ENCODE data around the gene TMEM60. TPM values are rescaled to one million over a fixed set of nuclear protein-coding genes. Genes with fewer than 3 reads are reported as not detected.

The TMEM60 gene
- polyA plus RNA-seq, 1 donor (not counting 4 experiments of a cell fraction or from before 2014, with no cell fraction given) = 27.5 TPM

DNA sequence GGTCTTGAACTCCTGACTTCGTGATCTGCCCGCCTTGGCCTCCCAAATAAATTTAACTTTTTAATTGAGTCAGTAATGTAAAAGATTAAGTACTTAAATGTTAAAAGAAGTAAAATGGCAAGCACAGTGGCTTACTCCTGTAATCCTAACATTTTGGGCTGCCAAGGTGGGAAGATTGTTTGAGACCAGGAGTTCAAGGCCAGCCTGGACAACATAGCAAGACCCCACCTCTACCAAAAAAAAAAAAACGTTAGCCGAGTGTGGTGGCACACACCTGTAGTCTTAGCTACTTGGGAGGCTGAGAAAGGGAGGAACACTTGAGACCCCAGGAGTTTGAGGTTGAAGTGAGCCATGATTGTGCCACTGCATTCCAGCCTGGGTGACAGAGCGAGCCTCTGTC lies 26.4 kb upstream of the TMEM60 start:
- dilution Hi-C loops (cut with MboI; ENCODE audit: extremely low pct_ligation_motif_present, low sequenced_read_pairs) = no loop called here
- Histone ChIP-seq H3K4me2 (ENCODE audit: control insufficient read depth, extremely low read depth, insufficient read depth, low read depth, low read length) (no peak overlapping the region), H4K20me1 (ENCODE audit: control insufficient read depth, extremely low read depth, insufficient read depth, low read length) (no peaks in the 10 kb centered on the region), H3K27ac (ENCODE audit: control insufficient read depth, insufficient read depth, low read length) (no peak overlapping the region), H3K9me1 (ENCODE audit: control insufficient read depth, extremely low read depth, insufficient read depth, low read length) (no peaks in the 10 kb centered on the region), H3K9me3 (ENCODE audit: control insufficient read depth, low read depth, low read length) (peaks cover 7% of the 10 kb centered on the region), H3K4me1 (ENCODE audit: control insufficient read depth, extremely low read depth, insufficient read depth, low read length) (no peaks in the 10 kb centered on the region), H3K27me3 (ENCODE audit: control insufficient read depth, extremely low read depth, insufficient read depth, low read length) (no peaks in the 10 kb centered on the region), H3K9ac (ENCODE audit: control insufficient read depth, extremely low read depth, insufficient read depth, low read length) (no peak overlapping the region), H2AFZ (ENCODE audit: control insufficient read depth, low read length) (no peak overlapping the region), H3K4me3 (ENCODE audit: control insufficient read depth in 2 of 3, extremely low read depth in 1 of 3, insufficient read depth in 2 of 3, low read depth in 1 of 3, low read length in 3 of 3) (no peak overlapping the region), H3K36me3 (ENCODE audit: control insufficient read depth in 2 of 2, extremely low read depth in 1 of 2, insufficient read depth in 2 of 2, low read length in 2 of 2) (no peaks in the 10 kb centered on the region), H3K79me2 (ENCODE audit: control insufficient read depth, insufficient read depth, low read length) (peaks cover 22% of the 10 kb centered on the region)
- DNase-seq (ENCODE audit: low read depth, low spot score) (no peak), FAIRE-seq (no peak)
- TF ChIP-seq, protein P1, sequence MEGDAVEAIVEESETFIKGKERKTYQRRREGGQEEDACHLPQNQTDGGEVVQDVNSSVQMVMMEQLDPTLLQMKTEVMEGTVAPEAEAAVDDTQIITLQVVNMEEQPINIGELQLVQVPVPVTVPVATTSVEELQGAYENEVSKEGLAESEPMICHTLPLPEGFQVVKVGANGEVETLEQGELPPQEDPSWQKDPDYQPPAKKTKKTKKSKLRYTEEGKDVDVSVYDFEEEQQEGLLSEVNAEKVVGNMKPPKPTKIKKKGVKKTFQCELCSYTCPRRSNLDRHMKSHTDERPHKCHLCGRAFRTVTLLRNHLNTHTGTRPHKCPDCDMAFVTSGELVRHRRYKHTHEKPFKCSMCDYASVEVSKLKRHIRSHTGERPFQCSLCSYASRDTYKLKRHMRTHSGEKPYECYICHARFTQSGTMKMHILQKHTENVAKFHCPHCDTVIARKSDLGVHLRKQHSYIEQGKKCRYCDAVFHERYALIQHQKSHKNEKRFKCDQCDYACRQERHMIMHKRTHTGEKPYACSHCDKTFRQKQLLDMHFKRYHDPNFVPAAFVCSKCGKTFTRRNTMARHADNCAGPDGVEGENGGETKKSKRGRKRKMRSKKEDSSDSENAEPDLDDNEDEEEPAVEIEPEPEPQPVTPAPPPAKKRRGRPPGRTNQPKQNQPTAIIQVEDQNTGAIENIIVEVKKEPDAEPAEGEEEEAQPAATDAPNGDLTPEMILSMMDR (optimal IDR thresholded peaks at IDR 0.05 in 1 of 3, IDR thresholded peaks at IDR 0.05 in 1 of 3, conservative IDR thresholded peaks at IDR 0.05 in 1 of 3; ENCODE audit: extremely low read depth in 1 of 3, insufficient read depth in 2 of 3, low read length in 3 of 3) = no peak
- no peak for TF ChIP-seq EZH2 (IDR thresholded peaks at IDR 0.05; ENCODE audit: low read length)

DNA sequence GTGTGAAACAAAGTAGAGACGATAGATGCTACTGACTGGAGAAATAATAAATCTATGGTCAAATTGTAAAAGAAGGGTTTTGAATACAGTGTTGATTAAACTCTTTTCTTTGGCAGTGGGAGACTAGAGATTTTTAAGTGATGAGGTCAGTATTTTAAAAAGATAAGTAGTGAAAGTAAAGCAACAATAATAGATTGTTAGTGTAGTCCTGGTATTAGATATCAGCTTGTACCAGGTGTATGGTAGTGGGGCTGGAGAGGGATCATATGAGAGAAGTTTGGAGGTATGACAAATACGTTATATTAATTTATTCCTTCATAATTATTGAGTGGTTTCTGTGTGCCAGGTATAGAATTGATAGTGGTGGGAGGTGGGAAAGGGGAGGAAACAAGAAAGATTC lies 25.6 kb upstream of the TMEM60 start:
- DNase-seq (ENCODE audit: low read depth, low spot score) (no peak), FAIRE-seq (no peak)
- Histone ChIP-seq H3K9me3 (ENCODE audit: control insufficient read depth, low read depth, low read length) (peaks cover 7% of the 10 kb centered on the region), H3K4me1 (ENCODE audit: control insufficient read depth, extremely low read depth, insufficient read depth, low read length) (no peaks in the 10 kb centered on the region), H4K20me1 (ENCODE audit: control insufficient read depth, extremely low read depth, insufficient read depth, low read length) (no peaks in the 10 kb centered on the region), H3K27ac (ENCODE audit: control insufficient read depth, insufficient read depth, low read length) (no peak overlapping the region), H3K4me3 (ENCODE audit: control insufficient read depth in 2 of 3, extremely low read depth in 1 of 3, insufficient read depth in 2 of 3, low read depth in 1 of 3, low read length in 3 of 3) (no peak overlapping the region), H3K27me3 (ENCODE audit: control insufficient read depth, extremely low read depth, insufficient read depth, low read length) (no peaks in the 10 kb centered on the region), H3K79me2 (ENCODE audit: control insufficient read depth, insufficient read depth, low read length) (peaks cover 23% of the 10 kb centered on the region), H3K9me1 (ENCODE audit: control insufficient read depth, extremely low read depth, insufficient read depth, low read length) (no peaks in the 10 kb centered on the region), H3K4me2 (ENCODE audit: control insufficient read depth, extremely low read depth, insufficient read depth, low read depth, low read length) (no peak overlapping the region), H2AFZ (ENCODE audit: control insufficient read depth, low read length) (no peak overlapping the region), H3K9ac (ENCODE audit: control insufficient read depth, extremely low read depth, insufficient read depth, low read length) (no peak overlapping the region), H3K36me3 (ENCODE audit: control insufficient read depth in 2 of 2, extremely low read depth in 1 of 2, insufficient read depth in 2 of 2, low read length in 2 of 2) (no peaks in the 10 kb centered on the region)
- TF ChIP-seq, protein P1 (optimal IDR thresholded peaks at IDR 0.05 in 1 of 3, IDR thresholded peaks at IDR 0.05 in 1 of 3, conservative IDR thresholded peaks at IDR 0.05 in 1 of 3; ENCODE audit: extremely low read depth in 1 of 3, insufficient read depth in 2 of 3, low read length in 3 of 3) = no peak
- TF ChIP-seq EZH2 (IDR thresholded peaks at IDR 0.05; ENCODE audit: low read length) = no peak
- dilution Hi-C loops (cut with MboI; ENCODE audit: extremely low pct_ligation_motif_present, low sequenced_read_pairs) = no loop called here
